Adipocyte (in vitro differentiated cells): ENCODE results near the gene FAM98A.

ENCODE experiments used
- DNase-seq: peaks from one replicate; pipeline ENCODE4 v3.0.0-alpha.2; 2015; ENCODE audit warnings: low read depth
- H3K27me3 ChIP-seq: replicated peaks from 2 replicates; pipeline ENCODE4 v1.7.0; 2013; ENCODE audit warnings: mild to moderate bottlenecking, low read length, moderate library complexity; ENCODE audit not compliant: control insufficient read depth, insufficient read depth
- H3K36me3 ChIP-seq: 2 replicates; pipeline ENCODE4 v1.7.0; 2013; ENCODE audit warnings: low read length, mild to moderate bottlenecking, moderate library complexity; ENCODE audit not compliant: control insufficient read depth, insufficient read depth, severe bottlenecking
- H3K4me1 ChIP-seq: 2 replicates; pipeline ENCODE4 v1.7.0; 2013; ENCODE audit warnings: mild to moderate bottlenecking, low read length, moderate library complexity; ENCODE audit not compliant: control insufficient read depth, insufficient read depth
- H3K4me3 ChIP-seq: 2 replicates; pipeline ENCODE4 v1.7.0; 2013; ENCODE audit warnings: mild to moderate bottlenecking, low read length, moderate library complexity
- H3K9ac ChIP-seq: 2 replicates; pipeline ENCODE4 v1.7.0; 2013; ENCODE audit warnings: mild to moderate bottlenecking, low read length, moderate library complexity
- H3K9me3 ChIP-seq: 2 replicates; pipeline ENCODE4 v1.7.0; 2013; ENCODE audit warnings: mild to moderate bottlenecking, low read length, moderate library complexity; ENCODE audit not compliant: control insufficient read depth

The FAM98A gene

DNA sequence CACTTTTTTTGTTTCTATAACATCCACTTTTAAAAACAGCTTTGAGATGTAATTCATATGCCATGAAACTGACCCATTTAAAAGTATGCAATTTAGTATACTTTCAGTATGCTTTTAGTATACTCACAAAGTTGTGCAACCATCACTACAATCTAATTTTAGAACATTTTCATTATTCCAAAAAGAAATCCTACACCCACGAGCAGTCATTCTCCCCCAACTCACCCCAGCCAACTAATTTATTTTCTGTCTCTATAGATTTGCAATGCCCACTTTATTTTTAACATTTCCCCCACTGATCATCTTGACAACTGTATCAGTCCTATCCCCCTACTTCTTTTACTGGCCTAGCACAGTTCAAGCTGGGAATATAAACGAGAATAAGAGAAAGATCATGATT lies 39.1 kb downstream of the FAM98A start:
- H3K9ac ChIP-seq = no peak overlapping the region
- H3K9me3 ChIP-seq = no peaks in the 10 kb centered on the region
- H3K27me3 ChIP-seq = no peaks in the 10 kb centered on the region
- H3K4me1 ChIP-seq = peaks cover 18% of the 10 kb centered on the region
- H3K4me3 ChIP-seq = no peak overlapping the region
- peak; percentile 50 for DNase-seq
- peaks cover 4% of the 10 kb centered on the region for H3K36me3 ChIP-seq

DNA sequence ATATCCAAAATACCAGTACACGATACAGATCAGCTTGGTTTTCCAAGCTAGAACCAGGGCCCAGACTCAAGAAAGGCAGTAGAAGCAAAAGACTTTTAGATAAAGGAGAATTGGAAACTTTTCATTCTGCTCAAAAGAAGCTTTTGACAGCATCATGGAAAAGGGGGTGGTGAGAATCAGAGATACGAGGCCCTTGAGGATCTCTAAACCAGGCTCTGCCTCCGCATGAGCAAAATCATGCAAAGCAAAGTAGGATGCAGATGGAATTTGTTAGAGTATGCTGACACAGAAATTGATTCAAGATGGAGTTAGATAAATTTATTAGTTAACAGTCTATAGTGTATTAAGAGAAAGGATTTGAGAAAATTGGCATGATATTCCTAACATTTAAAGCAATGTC lies 39.8 kb downstream of the FAM98A start:
- DNase-seq = no peak
- H3K36me3 ChIP-seq = peaks cover 4% of the 10 kb centered on the region
- no peak overlapping the region for H3K4me3 ChIP-seq
- no peaks in the 10 kb centered on the region for H3K9me3 ChIP-seq
- H3K9ac ChIP-seq = no peak overlapping the region
- H3K4me1 ChIP-seq = peaks cover 21% of the 10 kb centered on the region
- no peaks in the 10 kb centered on the region for H3K27me3 ChIP-seq

DNA sequence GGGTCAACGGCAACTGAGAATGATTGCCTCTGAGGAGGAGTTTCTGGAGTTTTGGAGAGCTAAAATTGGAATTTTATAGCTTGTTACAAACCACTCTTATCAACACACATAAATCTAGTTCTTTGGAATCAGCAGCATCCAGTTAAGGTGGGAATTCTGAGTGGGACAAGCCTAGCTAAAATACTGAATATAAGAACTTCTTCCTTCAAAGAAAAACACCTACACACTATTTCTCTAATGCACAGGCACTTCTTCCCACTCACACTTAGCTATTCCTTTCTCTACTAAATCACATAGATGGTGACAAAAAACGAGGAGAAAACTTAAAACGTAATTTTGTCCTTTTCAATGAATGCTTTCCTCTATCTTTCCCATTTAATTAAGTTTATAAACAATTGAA lies 43.4 kb downstream of the FAM98A start:
- no peak for DNase-seq
- Histone ChIP-seq H3K9me3 (no peaks in the 10 kb centered on the region), H3K27me3 (no peaks in the 10 kb centered on the region), H3K9ac (no peak overlapping the region), H3K36me3 (no peaks in the 10 kb centered on the region), H3K4me3 (no peak overlapping the region), H3K4me1 (peaks cover 25% of the 10 kb centered on the region)

DNA sequence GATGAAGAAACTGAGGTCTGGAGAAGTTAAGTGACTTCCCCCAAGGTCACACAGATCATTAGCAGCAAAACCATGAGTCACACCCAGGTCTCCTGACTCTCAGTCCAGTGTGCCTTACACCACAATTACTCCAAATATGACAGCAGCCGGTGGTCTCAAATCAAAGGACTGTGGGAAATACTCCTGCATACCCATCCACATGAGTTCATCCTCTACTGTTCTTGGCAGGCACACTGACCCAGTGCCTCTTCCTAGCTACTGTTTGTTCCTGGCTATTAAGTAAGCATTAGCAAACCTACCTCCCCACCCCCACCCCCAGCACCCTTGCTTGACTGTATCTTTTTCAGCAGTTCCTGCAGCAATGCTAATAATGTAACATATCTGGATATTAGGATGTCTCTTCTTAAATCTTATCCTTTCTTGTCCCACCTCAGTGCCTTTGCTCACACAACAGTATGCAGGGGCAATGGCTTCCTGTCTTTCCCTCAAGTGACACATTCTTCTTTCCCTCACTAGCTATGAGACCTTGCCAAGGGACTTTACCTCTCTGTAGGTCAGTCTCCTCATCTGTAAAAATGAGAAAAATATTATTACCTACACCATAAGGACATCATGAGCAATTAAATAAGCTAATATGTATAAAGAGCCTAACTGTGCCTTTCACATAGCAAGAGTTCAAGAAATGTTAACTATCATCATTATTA lies 46.2 kb downstream of the FAM98A start:
- no peak overlapping the region for H3K4me3 ChIP-seq
- DNase-seq = no peak

DNA sequence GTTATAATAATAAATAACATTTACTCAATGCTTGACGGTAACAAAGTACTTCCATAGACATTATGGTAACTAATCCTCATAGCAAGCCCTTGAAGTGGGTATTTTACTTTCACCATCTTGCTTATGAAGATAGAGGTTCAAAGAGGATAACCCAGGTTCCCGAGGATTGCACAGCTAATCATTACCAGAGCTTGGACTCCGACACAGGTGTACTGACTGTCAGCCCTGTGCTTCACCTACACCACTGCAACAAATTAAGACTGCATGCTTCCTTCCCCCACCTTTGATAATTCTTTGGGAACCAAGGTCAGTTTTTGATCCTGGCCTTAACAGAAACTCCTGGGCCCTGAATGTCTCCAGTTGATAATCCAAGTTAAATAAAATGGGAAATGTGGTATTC lies 48.9 kb downstream of the FAM98A start:
- H3K27me3 ChIP-seq = no peaks in the 10 kb centered on the region
- no peak for DNase-seq
- no peaks in the 10 kb centered on the region for H3K36me3 ChIP-seq
- no peak overlapping the region for H3K9ac ChIP-seq
- H3K9me3 ChIP-seq = no peaks in the 10 kb centered on the region
- peaks cover 9% of the 10 kb centered on the region for H3K4me1 ChIP-seq
- H3K4me3 ChIP-seq = no peak overlapping the region

More for the DNA sequence above, 46.2 kb downstream of the FAM98A start:
- Histone ChIP-seq H3K4me1 (peaks cover 13% of the 10 kb centered on the region), H3K9ac (no peak overlapping the region), H3K36me3 (no peaks in the 10 kb centered on the region), H3K27me3 (no peaks in the 10 kb centered on the region), H3K9me3 (no peaks in the 10 kb centered on the region)

DNA sequence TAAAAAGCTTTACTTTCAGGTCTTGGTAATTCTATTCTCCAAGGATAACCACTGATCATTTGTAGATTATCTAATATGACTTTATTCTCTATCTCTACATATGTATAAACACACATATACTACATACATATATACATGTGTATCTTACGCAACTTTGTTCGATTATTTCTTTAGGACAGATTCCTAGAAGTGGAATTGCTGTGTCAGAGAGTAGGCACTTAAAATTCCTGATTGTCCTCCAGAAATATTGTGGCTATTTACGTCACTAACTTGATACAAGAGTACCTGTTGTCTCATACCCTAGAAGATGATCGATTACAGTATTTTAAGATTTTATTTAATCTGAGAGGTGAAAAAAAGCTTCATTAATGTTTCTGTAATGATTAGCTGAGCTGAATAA lies 57.9 kb downstream of the FAM98A start:
- Histone ChIP-seq H3K36me3 (no peaks in the 10 kb centered on the region), H3K27me3 (no peaks in the 10 kb centered on the region), H3K9ac (no peak overlapping the region), H3K4me1 (no peaks in the 10 kb centered on the region), H3K4me3 (no peak overlapping the region), H3K9me3 (no peaks in the 10 kb centered on the region)
- DNase-seq = no peak

DNA sequence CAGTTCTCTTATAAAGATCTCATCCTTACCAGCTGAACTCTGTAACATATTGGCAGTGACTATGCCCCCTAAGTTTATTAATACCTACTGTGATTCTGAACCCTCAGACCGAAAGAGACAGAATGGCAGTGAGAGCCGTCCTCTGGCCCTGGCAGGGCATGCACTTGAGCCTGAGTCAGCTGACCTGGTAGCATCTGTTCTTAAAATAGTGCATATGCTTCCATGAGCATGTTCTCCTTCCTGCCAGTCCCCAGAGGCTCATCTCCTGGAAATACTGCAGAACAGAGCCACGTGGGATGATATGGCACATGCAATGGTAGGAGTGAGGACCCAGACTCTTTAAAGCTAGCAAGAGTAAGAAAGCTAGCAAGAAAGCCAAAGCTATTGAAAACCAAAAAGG lies 63.7 kb downstream of the FAM98A start:
- no peaks in the 10 kb centered on the region for H3K9me3 ChIP-seq
- no peak overlapping the region for H3K9ac ChIP-seq
- H3K27me3 ChIP-seq = no peaks in the 10 kb centered on the region
- peaks cover 4% of the 10 kb centered on the region for H3K4me1 ChIP-seq
- DNase-seq = no peak
- no peaks in the 10 kb centered on the region for H3K36me3 ChIP-seq
- no peak overlapping the region for H3K4me3 ChIP-seq
